HG03558 (cell line): ENCODE results near the gene ASMT.
A peak's percentile ranks its signal among the peaks of the same experiment; 100 is the strongest.
"Not testable (repeated sequence)": the region's sequence is repeated elsewhere in the genome, so short reads cannot be mapped to it uniquely, and the experiment has no call there.

ENCODE experiments used
- ATAC-seq: cut with Tn5 transposase; IDR thresholded peaks from one replicate; pipeline ENCODE4 v1.9.1; 2021; ENCODE audit warnings: moderate number of reproducible peaks; ENCODE audit not compliant: unreplicated experiment; ENCODE audit errors: extremely low read depth

Gene ASMT

GRCh38 chrX:1614927-1615326, at the start of gene ASMT:
ASMT (plus strand) TSS chrX:1615059; CDS start chrX:1615200, 141 bp downstream.
- ATAC-seq: no peak

GRCh38 chrX:1574181-1574580, 40.7 kb upstream of the ASMT start:
- not testable (repeated sequence) for ATAC-seq

- ATAC-seq: no peak
Observed at GRCh38 chrX:1576201-1576992, 38.5 kb upstream of the ASMT start.

GRCh38 chrX:1577845-1578244, 37.0 kb upstream of the ASMT start:
- no peak for ATAC-seq

- no peak for ATAC-seq
Observed at GRCh38 chrX:1578511-1579173, 36.2 kb upstream of the ASMT start.

- ATAC-seq: no peak
Observed at GRCh38 chrX:1581132-1581531, 33.7 kb upstream of the ASMT start.

- no peak for ATAC-seq
Observed at GRCh38 chrX:1582686-1583437, 32.0 kb upstream of the ASMT start.

GRCh38 chrX:1584237-1585011, 30.4 kb upstream of the ASMT start:
- ATAC-seq: no peak

GRCh38 chrX:1587161-1587560, 27.7 kb upstream of the ASMT start:
- ATAC-seq: no peak

- ATAC-seq: no peak
Observed at GRCh38 chrX:1589356-1590130, 25.3 kb upstream of the ASMT start.

- peak; percentile 50 for ATAC-seq
Observed at GRCh38 chrX:1591102-1591862, 23.6 kb upstream of the ASMT start, which contains the start of gene AKAP17A. AKAP17A (plus strand) TSS chrX:1591604; CDS start chrX:1593463, 1,859 bp downstream.

GRCh38 chrX:1591863-1592469, 22.9 kb upstream of the ASMT start:
- ATAC-seq: no peak

GRCh38 chrX:1592470-1593142, 22.3 kb upstream of the ASMT start:
- no peak for ATAC-seq

GRCh38 chrX:1593286-1594271, 21.3 kb upstream of the ASMT start:
- no peak for ATAC-seq

- no peak for ATAC-seq
Observed at GRCh38 chrX:1595711-1596060, 19.2 kb upstream of the ASMT start.

GRCh38 chrX:1596676-1597344, 18.0 kb upstream of the ASMT start:
- no peak for ATAC-seq
